ENCODE data around the gene CLASP2.
"Not testable (repeated sequence)": the region's sequence is repeated elsewhere in the genome, so short reads cannot be mapped to it uniquely, and the experiment has no call there.

The CLASP2 gene

DNA sequence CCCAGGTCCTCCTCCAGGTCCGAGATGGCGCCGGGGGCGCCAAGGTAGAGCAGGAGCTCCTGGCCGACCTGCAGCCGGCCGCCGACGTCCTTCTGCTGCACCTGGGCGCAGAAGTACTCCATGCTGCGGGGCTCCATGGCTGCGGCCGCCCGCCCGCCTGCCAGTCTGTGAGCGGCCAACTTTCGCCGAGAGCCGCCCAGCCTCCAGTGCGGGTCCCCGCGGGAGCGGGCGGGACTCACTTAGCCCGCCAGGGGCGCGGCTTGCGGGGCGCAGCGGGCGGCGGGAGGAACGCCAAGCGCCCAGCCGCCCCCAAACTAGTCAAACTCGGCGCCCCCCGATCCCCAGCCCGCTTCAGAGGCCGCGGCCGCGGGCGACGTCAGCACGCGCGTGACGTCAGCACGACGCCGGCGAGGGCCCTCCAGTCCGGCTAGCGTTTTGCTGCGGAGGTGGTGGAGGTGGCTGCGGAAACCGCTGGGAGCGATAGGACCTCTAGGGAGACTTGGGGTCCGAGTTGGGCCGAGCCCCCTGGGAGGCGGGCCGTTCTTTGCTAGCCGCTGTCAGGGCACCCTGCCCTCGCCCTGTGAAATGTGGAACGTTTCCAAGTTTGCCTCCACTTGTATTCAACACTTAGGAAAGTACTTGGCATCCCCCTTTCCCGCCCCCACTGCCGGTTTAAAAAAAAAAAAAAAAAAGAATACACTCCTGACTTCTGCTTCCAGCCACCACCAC lies at the start of gene CLASP2:
CLASP2 (minus strand) TSS at position 389 of the 729 bp plus-strand sequence; CDS start at position 137, 252 bp downstream.
- DNase-seq (ENCODE audit: low read depth): peak; percentile 81

DNA sequence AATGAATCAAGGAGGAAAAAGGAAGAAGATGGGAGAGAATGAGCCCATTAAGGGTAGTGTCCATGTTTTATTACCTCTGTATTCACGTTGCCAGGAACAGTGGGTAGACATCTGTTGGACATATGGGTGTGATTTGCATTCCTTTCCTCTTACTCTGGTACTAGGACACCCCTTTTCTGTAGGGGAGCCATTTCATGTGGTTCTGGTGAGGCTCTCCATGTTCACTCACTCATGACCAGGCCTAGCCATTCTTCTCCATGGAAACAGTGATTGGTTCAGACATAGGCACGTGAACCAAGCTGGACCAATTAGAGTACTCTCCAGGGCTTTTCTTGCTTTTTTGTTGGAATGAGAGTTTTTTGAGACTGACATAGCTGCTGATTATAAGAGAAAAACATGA lies 40.8 kb upstream of the CLASP2 start:
- DNase-seq (ENCODE audit: low read depth): no peak

DNA sequence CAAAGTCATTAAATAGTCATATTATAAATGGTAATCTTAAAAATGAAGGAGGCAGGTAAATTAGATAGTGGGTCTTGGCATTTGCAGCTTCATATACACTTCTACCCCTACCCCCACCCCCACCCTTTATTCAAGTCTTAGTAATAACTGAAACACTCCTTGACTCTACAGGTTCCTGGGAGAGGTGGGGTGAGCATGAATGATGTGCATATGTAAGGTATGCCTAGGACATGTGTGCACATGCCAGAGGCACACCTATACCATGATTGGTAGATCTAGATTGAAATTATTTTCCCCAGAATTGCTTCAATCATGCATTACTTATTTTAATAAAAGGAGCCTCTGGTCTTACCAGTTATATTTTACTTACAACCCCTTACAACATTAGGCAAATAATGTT lies 40.2 kb upstream of the CLASP2 start:
- no peak for DNase-seq (ENCODE audit: low read depth)

DNA sequence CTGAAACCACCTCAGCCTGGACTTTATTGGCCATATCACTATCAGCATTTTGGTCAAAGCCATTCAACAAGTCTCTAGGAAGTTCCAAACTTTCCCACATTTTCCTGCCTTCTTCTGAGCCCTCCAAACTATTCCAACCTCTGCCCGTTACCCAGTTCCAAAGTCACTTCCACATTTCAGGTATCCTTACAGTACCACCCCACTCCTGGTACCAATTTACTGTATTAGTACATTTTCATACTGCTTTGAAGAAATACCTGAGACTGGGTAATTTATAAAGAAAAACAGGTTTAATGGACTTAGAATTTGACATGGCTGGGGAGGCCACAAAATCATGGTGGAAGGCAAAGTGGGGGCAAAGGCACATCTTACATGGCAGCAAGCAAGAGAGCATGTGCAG lies 36.3 kb upstream of the CLASP2 start:
- not testable (repeated sequence) for DNase-seq (ENCODE audit: low read depth)

DNA sequence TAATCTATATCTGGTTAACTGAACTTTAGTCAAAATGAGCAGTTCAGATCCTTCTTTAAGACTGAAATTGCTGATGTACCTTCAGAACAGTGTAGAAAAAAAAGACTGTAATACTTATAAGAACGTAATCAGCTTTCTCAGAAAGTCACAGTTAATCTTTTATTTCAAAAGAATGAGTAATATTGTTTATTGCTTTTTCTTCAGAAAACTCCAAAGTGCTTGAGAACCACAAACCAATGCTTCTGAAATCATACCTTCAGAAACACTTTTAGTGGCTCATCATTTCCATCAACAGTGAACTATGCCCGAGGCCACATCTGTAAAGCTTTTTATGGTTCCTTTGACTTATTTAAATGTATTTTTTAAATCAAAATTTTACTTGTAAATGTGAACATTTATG lies 33.3 kb upstream of the CLASP2 start:
- peak; percentile 64 for DNase-seq (ENCODE audit: low read depth)

DNA sequence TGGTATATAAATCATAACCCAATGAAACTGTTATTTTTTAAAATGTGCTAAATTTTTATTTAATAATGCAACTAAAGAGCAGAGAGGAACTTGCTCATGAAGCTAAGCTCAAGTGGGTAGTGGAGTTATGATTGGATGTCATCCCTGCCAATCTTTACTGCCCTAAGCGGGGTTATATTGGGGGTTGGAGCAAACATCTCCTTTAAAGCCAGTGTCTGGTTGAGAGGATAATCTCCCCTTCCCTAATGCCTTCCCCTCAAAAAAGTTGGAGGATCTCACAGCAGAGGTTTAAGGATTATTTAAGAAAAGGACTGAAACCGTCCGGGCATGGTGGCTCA lies 32.1 kb upstream of the CLASP2 start:
- peak; percentile 10 for DNase-seq (ENCODE audit: low read depth)

DNA sequence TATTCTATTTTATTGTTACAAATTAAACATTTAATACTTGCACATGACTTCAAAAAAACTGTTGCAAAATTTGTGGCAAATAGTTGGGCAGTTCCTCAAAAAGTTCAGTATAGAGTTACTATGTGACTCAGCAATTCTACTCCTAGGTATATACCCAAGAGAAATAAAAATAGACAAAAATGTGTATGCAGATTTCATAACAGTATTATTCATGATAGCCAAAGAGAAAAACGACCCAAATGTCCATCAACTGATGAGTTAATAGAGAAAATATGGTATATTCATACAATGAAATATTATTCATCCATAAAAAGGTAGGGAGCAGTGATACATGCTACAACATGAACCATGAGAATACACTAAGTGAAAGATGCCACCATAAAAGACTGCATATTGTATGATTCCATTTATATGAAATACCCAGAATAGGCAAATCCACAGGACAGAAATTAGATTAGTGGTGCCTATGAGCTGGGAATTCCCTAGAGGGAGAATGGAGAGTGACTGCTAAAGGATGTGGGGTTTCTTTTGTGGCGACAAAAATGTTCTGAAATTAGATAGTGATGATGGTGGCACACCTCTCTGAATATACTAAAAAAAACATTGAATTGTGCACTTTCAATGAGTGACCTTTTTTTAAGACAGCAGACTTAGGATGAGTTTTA lies 31.6 kb upstream of the CLASP2 start:
- DNase-seq (ENCODE audit: low read depth): peak; percentile 60

DNA sequence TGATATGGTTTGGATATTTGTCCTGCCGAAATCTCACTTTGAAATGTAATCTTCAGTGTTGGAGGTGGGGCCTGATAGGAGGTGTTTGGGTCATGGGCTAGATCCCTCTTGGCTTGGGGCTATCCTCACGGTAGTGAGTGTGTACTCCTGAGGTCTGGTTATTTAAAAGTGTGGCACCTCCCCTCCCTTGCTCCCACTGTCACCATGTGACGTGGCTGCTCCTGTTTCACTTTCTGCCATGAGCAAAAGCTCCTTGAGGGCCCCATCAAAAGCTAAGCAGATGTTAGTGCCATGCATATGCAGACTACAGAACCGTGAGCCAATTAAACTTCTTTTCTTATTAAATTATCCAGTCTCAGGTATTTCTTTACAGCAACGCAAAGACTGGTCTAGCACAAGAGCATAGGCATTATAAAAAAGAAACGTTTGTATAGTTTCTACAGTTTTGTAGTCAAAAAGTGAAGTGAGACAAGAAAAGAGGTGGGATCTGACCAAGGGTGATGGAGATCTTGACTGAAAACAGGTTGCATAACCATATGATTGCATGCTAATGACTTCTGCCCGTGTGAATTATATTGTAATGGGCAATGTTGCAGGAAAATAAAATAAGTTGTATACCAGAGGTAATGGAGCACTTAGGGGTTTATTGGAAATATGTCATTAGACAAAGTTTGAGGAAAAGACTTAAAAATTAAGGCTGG lies 28.5 kb upstream of the CLASP2 start:
- no peak for DNase-seq (ENCODE audit: low read depth)

DNA sequence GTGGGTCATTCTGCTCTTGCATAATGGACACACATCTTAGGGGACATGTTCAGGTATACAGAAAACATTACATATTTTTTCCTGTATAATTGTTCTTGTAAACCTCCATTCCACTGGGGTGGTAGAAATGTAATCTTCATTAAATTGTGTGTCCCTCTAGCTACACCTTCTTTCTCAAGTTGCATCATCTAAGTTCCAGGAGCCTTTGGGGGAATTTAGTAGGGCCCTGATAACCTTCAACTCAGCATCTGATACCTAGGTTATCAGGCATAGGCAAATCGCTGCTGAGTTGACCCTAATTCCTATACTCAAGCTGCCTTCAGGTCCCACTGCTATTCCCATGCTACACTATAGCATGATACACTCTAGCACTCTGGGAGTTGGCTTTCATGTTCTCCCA lies 19.1 kb upstream of the CLASP2 start:
- no peak for DNase-seq (ENCODE audit: low read depth)

DNA sequence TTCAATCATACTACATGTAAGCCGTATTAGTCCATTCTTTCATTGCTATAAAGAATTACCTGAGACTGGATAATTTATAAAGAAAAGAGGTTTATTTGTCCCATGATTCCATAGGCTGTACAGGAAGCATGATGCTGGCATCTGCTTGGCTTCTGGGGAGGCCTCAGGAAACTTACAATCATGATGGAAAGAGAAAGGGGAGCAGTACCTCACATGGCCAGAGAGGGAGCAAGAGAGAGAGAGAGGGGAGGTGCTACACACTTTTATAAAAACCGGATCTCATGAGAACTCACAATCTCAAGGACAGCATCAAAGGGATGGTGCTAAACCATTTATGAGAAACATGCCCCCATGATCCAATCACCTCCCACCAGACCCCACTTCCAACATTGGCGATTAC lies 14.3 kb upstream of the CLASP2 start:
- no peak for DNase-seq (ENCODE audit: low read depth)

DNA sequence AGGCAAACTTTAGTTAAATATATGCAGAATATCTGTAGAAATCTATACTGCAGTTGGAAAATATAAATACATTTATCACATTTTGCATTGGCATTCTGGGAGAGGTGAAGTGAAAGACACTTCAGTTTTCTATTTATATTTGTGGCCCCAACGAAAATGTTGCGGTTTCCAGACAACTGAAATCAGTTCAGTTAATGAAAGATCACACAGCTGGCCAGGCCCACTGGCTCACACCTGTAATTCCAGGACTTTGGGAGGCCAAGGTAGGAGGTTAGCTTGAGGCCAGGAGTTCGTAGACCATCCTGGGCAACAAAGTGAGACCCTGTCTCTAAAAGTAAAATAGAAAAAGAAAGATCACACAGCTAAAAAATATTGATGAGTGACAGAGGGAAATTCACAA lies 11.9 kb upstream of the CLASP2 start:
- no peak for DNase-seq (ENCODE audit: low read depth)

DNA sequence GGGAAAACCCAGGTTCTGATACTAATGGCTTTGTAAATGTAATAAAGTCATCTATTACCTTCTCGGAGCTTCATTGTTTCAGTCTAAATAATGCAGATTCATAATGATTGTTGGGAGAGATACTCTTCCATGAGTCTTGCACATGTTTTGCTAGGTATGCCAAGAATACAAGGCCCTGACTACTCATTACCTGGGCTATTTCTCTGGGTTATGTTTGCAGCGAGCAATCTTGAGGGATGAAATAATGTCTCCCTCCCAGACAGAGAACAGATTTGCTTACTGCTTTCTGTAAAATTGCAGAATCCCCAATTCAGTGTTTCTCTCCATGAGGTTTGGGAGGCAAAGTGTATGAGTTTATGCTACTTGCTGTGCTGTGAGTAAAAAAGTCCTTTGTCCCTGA lies 6.2 kb upstream of the CLASP2 start:
- no peak for DNase-seq (ENCODE audit: low read depth)

DNA sequence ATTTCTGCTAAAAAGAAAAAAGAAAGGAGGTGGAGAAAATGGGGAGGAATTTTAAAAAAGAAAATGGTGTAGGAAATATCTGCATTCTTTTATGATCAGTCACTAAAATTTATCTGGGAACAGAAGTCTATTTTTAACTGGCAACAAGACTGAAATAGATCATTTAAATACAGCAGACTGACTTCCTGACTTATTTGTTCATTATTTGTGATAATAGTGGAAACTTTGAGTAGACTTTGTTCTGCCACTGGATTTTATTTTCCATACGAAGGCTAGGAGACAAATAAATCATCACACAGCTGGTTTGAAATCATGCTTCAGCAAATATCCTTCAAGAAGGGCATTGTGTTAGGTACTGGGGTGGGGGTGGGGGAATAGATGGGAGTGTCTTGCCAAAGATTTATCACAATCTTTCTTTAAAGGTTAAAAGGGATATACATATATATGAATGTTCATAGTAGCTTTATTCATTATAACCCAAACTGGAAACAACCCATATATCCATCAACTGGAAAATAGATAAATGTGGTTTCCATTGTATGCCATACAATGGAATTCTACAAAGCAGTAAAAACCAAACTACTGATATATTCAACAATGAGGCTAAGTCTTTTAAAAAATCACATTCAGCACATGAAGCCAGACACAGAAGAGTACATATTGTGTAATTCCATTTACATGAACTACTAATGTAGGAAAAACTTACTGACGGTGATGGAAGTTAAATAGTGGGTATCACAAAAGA lies 4.7 kb upstream of the CLASP2 start:
- peak; percentile 26 for DNase-seq (ENCODE audit: low read depth)

DNA sequence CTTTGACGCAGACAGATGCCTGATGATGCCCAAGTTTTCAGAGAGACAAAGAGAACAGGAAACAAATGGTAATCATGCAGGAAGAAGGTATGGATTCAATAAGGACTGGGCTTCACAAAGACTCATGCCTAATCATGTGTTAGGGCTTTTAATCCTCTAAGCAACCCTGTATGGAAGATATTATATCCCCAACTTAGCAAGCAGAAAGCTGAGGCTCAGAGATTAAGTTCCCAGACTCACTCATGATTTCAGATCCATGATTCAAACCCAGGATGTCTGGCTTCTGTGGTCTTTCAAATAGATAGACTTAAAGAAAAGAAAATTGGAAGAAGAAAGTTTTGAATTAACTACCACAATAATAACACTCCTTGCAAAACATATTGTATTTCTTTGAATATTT lies 4.1 kb upstream of the CLASP2 start:
- peak; percentile 7 for DNase-seq (ENCODE audit: low read depth)

DNA sequence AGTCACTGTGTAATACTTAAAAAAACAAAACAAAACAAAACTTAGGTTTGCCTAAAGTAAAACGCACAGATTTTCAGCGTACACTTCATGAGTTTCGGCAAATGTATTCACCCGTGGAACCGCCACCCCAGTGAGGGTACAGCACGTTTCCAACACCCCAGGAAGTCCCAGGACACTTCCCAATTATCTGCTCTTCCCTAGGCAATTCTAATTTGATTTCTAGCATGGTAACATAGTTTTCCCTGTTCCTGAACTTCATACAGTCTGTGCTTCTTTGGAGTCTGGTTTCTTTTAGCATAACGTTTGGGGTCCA lies 497 bp upstream of the CLASP2 start:
- no peak for DNase-seq (ENCODE audit: low read depth)

DNA sequence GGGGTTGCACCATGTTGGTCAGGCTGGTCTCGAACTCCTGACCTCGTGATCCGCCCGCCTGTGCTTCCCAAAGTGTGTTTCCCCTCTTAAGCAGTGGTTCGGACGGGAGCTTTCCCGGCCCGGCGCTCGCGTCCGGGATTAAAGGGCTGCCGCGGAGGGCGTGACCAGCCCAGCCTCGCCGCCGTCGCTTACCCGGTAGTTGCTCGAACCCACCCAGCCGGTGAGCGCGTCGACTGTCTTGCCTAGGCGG lies 513 bp downstream of the CLASP2 start:
- DNase-seq (ENCODE audit: low read depth): no peak

DNA sequence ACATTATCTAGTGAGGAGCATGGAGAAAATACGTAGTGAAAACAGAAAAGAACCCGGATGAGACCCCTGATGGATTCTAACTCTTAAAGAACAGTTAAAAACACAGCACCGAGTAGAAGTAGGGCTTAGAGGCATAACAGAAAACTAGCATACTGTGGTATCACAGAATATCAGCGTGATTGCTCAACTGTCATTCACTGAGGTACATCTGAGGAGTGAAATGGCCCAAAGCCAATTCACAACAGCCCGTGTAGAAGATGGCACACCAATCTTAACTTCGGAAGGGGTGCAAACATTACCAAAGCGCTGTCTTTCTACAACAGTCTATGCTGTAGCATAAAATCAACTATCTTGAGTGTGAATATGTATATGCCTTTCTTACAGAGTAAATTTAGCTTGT lies 1.8 kb downstream of the CLASP2 start:
- no peak for DNase-seq (ENCODE audit: low read depth)

DNA sequence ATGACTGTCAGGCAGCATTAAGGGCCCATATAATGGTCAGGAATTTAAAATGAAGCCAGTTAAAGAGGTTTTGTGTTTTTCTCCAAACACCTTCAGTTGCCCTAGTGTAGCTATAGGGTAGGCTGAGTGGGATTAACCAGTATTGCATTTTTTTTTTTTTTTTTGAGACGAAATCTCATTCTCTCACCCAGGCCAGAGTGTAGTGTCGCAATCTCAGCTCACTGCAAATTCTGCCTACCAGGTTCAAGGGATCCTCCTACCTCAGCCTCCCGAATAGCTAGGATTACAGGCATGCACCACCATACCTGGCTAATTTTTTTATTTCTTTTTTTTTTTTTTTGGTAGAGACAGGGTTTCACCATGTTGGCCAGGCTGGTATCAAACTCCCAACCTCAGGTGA lies 7.0 kb downstream of the CLASP2 start:
- no peak for DNase-seq (ENCODE audit: low read depth)

DNA sequence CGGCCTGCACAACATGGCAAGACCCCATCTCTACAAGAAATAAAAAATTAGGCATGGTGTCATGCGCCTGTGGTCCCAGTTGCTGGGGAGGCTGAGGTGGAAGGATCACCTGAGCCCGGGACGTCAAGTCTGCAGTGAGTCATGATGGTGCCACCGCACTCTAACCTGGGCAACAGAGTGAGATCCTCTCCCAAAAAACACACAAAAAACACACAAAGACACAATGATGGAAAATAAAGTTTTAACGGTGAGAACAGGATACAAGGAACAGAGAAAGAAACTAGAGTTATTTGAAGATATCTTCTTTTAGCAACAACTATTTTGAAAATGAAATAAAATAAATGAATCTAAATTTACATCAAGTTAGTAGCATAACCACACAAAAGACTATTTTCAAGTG lies 12.0 kb downstream of the CLASP2 start:
- DNase-seq (ENCODE audit: low read depth): no peak

DNA sequence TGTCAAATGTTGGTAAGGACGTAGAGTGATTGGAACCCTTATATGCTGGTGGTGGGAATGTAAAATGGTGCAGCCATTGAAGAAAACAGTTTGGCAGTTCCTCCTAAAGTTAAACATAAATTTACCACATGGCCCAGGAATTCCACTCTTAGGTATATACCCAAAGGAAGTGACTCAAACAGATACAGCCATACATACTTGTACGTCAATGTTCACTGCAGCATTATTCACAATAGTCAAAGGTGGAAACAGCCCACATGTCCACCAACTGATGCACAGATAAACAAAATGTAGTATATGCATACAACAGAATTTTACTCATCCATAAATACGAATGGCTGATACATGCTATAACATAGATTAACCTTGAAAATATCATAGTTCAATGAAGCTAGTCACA lies 13.2 kb downstream of the CLASP2 start:
- no peak for DNase-seq (ENCODE audit: low read depth)

DNA sequence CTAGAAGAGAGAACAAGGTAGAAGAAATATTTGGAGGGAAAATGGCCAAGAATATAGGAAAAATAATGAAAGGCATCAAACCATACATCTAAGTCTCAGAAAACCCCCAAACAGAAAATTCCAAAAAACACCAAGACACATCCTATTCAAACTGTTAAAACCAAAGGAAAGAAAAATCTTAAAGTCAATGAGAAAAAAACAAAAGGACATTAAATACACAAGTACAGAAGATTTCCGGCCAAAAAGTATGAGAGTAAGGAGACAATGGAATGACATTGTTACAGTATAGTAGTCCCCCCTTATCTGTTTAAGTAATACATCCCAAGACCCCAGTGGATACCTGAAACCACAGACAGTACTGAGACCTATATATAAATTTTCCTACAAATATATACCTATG lies 18.8 kb downstream of the CLASP2 start:
- no peak for DNase-seq (ENCODE audit: low read depth)

DNA sequence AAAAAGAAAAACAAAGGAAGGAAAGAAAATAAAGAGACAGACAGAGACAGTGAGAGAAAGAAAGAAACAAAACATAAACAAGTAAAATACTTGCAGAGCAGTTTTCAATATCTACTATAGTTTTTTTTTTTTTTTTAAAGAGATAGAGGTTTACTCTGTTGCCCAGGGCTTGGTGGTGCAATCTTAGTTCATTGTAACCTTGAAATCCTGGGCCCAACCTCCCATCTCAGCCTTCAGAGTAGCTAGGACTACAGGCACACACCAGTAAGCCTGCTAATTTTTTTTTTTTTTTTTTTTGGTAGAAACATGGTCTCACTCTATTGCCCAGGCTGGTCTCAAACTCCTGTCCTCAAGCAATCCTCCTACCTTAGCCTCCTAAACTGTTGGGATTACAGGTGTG lies 23.1 kb downstream of the CLASP2 start:
- DNase-seq (ENCODE audit: low read depth): peak; percentile 14

DNA sequence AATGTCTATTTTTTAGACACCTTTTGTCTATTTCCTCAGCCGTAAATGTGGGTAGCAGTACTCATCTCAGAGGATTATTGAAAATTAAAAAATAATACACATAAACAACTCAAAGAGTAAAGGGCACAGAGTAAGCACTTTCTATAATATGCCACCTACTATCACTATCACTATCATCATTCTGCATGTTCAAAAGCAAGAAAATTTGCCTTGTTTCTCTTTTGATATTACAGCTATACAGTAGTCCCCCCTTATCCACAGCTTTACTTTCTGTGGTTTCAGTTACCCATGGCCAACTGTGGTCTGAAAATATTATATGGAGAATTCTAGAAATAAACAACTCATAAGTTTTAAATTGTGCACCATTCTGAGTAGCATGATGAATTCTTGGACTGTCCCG lies 27.7 kb downstream of the CLASP2 start:
- DNase-seq (ENCODE audit: low read depth): no peak
